AG04449 (cell line): ENCODE data around the gene SUFU.

Source experiments
- CTCF ChIA-PET: fragments of 350-600 bp; formaldehyde crosslinking; extraction: SDS; loops from one replicate; lab custom pipeline; 2021; ENCODE audit warnings: antibody characterized with exemption; lab: Yijun Ruan, JAX
- POLR2A ChIA-PET: fragments of 400-600, 350-600 bp; formaldehyde crosslinking; extraction: SDS; loops from one replicate; lab custom pipeline; 2020; ENCODE audit warnings: antibody characterized with exemption, inconsistent platforms; lab: Yijun Ruan, JAX
- DNase-seq: peaks from one replicate; pipeline ENCODE4 v3.0.0-alpha.2; 2010; ENCODE audit warnings: low read depth, low spot score
- H3K4me3 ChIP-seq: 2 replicates; pipeline ENCODE4 v1.5.1; 2011; ENCODE audit warnings: low read depth, mild to moderate bottlenecking, control low read depth, low read length
- TF ChIP-seq, protein P1 (sequence below): IDR thresholded peaks from one replicate; pipeline ENCODE4 v1.5.1; 2011; ENCODE audit warnings: mild to moderate bottlenecking, moderate library complexity, low read length, control low read depth, inconsistent platforms; ENCODE audit not compliant: insufficient read depth; ENCODE audit errors: missing control alignments

The SUFU gene

DNA sequence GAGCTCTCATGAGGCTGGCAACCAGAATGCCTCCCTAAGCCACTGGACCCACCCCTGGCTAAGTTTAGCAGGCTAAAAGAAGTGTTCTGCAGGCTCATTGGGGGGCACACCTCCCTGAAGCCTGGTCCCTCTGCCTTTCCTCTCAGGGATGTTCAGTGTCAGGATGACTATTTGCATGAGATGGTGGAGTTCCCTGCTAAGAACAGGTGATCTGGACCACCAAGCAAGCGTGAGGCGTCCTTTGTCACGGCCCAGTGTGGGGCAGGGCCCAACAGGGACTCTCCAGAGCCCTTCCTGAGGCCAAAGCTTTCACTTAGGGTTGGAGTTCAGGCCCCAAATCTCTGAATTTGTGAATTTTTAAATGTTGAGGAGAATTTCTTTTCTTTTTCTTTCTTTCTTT is 12.0 kb downstream of the SUFU start:
- TF ChIP-seq, protein P1, sequence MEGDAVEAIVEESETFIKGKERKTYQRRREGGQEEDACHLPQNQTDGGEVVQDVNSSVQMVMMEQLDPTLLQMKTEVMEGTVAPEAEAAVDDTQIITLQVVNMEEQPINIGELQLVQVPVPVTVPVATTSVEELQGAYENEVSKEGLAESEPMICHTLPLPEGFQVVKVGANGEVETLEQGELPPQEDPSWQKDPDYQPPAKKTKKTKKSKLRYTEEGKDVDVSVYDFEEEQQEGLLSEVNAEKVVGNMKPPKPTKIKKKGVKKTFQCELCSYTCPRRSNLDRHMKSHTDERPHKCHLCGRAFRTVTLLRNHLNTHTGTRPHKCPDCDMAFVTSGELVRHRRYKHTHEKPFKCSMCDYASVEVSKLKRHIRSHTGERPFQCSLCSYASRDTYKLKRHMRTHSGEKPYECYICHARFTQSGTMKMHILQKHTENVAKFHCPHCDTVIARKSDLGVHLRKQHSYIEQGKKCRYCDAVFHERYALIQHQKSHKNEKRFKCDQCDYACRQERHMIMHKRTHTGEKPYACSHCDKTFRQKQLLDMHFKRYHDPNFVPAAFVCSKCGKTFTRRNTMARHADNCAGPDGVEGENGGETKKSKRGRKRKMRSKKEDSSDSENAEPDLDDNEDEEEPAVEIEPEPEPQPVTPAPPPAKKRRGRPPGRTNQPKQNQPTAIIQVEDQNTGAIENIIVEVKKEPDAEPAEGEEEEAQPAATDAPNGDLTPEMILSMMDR = no peak
- CTCF ChIA-PET = interaction anchor here (1.0 to 5.8 kb wide), 4 partner anchors 11 to 67 kb away, joined by 3 to 34 read pairs (median 10); partner anchors contain the start of genes ACTR1A and SUFU
- H3K4me3 ChIP-seq = no peak overlapping the region
- POLR2A ChIA-PET = interaction anchor here (0.5 kb wide), 1 partner anchor 68 kb away, joined by 3 read pairs; no protein-coding TSS in a partner anchor
- no peak for DNase-seq

DNA sequence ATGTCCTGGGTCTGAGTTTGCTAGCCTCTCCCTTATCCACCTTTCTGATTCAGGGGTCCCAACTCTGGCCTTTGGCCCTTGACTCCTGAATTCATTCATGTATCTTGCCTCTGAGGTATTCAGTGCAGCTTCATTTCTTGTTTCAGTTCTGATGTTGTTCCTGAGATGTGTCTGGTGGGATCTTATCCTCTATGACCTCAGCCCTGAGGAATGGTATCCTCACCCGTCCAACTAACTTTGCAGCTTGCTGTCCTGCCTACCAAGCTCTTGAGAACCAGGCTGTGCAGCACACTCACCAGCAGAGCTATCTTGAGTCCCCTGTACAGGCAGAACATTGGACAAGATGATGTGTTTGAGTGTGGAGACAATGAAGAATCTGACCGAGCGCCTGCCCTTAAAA is 13.8 kb downstream of the SUFU start:
- CTCF ChIA-PET = interaction anchor here (0.8 to 5.8 kb wide), 7 partner anchors 9 to 127 kb away, joined by 3 to 34 read pairs (median 3); partner anchors contain the start of genes ACTR1A, SUFU and TRIM8
- POLR2A ChIA-PET = interaction anchor here (0.7 to 1.1 kb wide), 3 partner anchors 8 to 14 kb away, joined by 3 to 4 read pairs (median 3); partner anchors contain the start of gene SUFU
- H3K4me3 ChIP-seq = no peak overlapping the region
- TF ChIP-seq, protein P1 = no peak
- DNase-seq = no peak

DNA sequence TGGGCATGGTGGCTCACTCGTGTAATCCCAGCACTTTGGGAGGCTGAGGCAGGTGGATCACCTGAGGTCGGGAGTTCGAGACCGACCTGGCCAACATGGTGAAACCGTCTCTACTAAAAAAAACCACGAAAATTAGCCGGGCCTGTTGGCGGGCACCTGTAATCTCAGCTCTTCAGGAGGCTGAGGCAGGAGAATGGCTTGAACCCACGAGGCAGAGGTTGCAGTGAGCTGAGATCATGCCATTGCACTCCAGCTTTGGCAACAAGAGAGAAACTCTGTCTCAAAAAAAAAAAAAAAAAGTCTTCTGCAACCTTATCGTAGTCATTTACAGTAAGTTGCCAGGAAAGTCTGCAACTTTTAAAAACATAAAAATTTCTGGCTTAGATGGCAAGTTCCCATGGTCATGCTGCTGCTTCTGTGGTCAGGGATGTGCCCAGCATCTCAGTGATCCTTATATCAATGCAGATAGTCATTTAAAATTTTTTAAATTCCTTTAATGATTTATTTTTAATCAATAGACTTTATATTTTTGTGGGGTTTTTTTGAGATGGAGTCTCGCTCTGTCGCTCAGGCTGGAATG is 15.6 kb downstream of the SUFU start:
- POLR2A ChIA-PET = no interaction called here
- DNase-seq = no peak
- no peak overlapping the region for H3K4me3 ChIP-seq
- TF ChIP-seq, protein P1 = no peak
- CTCF ChIA-PET = interaction anchor here (0.7 to 5.8 kb wide), 2 partner anchors 15 to 64 kb away, joined by 3 to 34 read pairs; partner anchors contain the start of genes ACTR1A and SUFU

DNA sequence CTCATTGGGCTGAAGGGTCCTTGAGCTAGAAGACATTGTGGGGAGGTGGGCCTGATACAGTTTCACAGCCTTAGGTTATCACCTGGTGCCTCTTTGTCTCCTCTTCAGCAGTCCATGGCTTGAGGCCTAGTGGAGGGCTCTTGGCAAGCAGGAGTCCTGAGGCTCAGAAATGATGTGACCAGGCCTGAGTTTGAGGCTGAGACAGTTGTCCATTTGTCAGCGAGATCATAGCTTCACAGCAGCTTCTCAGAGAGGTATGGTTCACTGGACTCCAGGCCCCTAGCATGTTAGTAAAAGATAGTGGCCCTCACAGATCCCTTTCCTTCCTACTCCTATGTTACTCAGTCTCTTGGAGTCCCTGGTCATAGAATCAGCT is 19.1 kb downstream of the SUFU start:
- TF ChIP-seq, protein P1 = no peak
- CTCF ChIA-PET = interaction anchor here (0.7 to 2.9 kb wide), 8 partner anchors 10 to 61 kb away, joined by 3 to 16 read pairs (median 3); partner anchors contain the start of gene SUFU
- no peak overlapping the region for H3K4me3 ChIP-seq
- no peak for DNase-seq
- POLR2A ChIA-PET = interaction anchor here (1.0 kb wide), 1 partner anchor 25 kb away, joined by 4 read pairs; no protein-coding TSS in a partner anchor

DNA sequence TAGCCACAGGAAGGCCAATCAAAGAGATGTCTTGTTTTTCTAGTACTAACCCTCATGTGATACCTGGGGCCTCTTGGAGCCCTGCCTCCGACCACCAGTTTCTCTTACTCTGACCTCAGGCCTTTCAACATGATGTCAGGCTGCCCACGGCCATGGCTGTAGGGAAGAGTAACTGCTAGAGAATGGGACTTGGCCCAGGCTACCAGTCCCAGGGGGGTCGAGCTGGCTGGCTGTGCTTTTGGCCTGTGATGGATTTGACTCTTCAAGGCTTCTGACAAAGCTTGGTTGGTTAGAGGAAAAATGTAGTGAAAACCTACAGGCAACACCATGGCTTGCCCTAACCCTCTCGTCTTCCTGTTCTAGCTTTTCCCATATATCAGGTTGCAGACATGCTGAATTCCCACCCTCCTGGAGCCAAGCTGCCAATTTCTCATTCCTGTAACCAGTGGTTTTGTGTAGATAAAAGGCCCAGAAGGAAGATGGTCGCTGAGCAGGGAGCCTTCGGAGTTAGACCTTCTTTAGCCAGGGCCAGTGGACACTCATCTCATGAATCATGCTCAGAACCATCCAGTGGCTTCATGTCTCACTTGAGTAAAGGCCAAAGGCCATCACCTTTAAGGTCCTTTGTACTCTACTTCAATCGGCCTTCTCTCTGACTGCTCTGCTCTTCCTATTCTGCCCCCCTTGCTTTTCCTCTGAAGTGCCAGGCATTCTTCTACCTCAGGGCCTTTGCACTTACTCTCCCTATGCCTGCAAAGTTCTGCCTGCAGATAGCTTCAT is 19.7 kb downstream of the SUFU start:
- ChIA-PET POLR2A (interaction anchor here (1.0 kb wide), 1 partner anchor 25 kb away, joined by 4 read pairs; no protein-coding TSS in a partner anchor), CTCF (interaction anchor here (0.7 to 2.9 kb wide), 8 partner anchors 11 to 60 kb away, joined by 3 to 16 read pairs (median 3); partner anchors contain the start of gene SUFU)
- DNase-seq = no peak

More for the DNA sequence above, 19.7 kb downstream of the SUFU start:
- TF ChIP-seq, protein P1 = no peak
- no peak overlapping the region for H3K4me3 ChIP-seq
